HUES48 (cell line): Measurements from ENCODE around the gene GAPDH.
"Not testable (repeated sequence)": the region's sequence is repeated elsewhere in the genome, so short reads cannot be mapped to it uniquely, and the experiment has no call there.

Source experiments
- H3K27ac ChIP-seq: one replicate; pipeline ENCODE4 v1.7.0; 2013; ENCODE audit warnings: low read depth, low read length, inconsistent platforms
- H3K27me3 ChIP-seq: 2 replicates; pipeline ENCODE4 v1.6.1; 2013; ENCODE audit warnings: mild to moderate bottlenecking, low read length; ENCODE audit not compliant: control insufficient read depth, insufficient read depth
- H3K36me3 ChIP-seq: 2 replicates; pipeline ENCODE4 v1.6.1; 2013; ENCODE audit warnings: low read length; ENCODE audit not compliant: control insufficient read depth, insufficient read depth
- H3K4me1 ChIP-seq: 2 replicates; pipeline ENCODE4 v1.6.1; 2013; ENCODE audit warnings: mild to moderate bottlenecking, low read length; ENCODE audit not compliant: control insufficient read depth, insufficient read depth
- H3K4me3 ChIP-seq: 2 replicates; pipeline ENCODE4 v1.5.1; 2013; ENCODE audit warnings: mild to moderate bottlenecking, low read depth, low read length
- H3K9ac ChIP-seq: 2 replicates; pipeline ENCODE4 v1.6.1; 2013; ENCODE audit warnings: mild to moderate bottlenecking, low read depth, low read length, moderate library complexity
- H3K9me3 ChIP-seq: 2 replicates; pipeline ENCODE4 v1.6.1; 2013; ENCODE audit warnings: low read length; ENCODE audit not compliant: control insufficient read depth, insufficient read depth

The GAPDH gene

GRCh38 chr12:6569786-6570185, 35.5 kb downstream of the GAPDH start:
- Histone ChIP-seq H3K4me3 (no peak overlapping the region), H3K27ac (peak overlapping the region; percentile 35), H3K27me3 (no peaks in the 10 kb centered on the region), H3K36me3 (peaks cover 78% of the 10 kb centered on the region), H3K4me1 (no peaks in the 10 kb centered on the region), H3K9me3 (no peaks in the 10 kb centered on the region), H3K9ac (no peak overlapping the region)

GRCh38 chr12:6570264-6570887, 36.1 kb downstream of the GAPDH start:
- no peaks in the 10 kb centered on the region for H3K9me3 ChIP-seq
- no peaks in the 10 kb centered on the region for H3K27me3 ChIP-seq
- peak overlapping the region; percentile 35 for H3K27ac ChIP-seq
- H3K4me3 ChIP-seq, result no peak overlapping the region
- H3K36me3 ChIP-seq, result peaks cover 78% of the 10 kb centered on the region
- no peak overlapping the region for H3K9ac ChIP-seq
- no peaks in the 10 kb centered on the region for H3K4me1 ChIP-seq

DNA sequence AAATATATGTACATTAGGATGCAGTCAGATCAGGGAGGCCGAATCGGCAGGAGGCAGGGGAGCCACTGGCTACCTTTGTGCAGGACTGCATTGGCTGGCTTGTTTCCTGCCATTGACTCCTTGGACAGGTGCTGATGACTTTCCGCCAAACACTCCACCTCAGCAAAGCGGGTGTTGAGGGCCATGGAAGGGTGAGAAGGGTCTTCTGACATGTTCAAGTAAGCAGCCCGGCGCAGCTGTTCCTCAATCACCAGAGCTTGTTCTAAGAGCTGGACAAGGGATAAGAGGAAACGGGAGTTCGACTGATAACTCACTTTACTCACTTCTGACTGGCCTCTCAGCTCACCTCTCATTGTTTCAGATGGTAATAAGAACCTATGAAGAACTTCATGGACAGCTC, 38.7 kb downstream of the GAPDH start:
- H3K9me3 ChIP-seq, result no peaks in the 10 kb centered on the region
- no peak overlapping the region for H3K27ac ChIP-seq
- no peak overlapping the region for H3K9ac ChIP-seq
- H3K4me3 ChIP-seq, result no peak overlapping the region
- H3K27me3 ChIP-seq, result no peaks in the 10 kb centered on the region
- no peaks in the 10 kb centered on the region for H3K4me1 ChIP-seq
- H3K36me3 ChIP-seq, result peaks cover 86% of the 10 kb centered on the region

GRCh38 chr12:6574576-6575295, 40.4 kb downstream of the GAPDH start:
- H3K27ac ChIP-seq, result no peak overlapping the region
- H3K9ac ChIP-seq, result no peak overlapping the region
- no peaks in the 10 kb centered on the region for H3K27me3 ChIP-seq
- H3K4me1 ChIP-seq, result no peaks in the 10 kb centered on the region
- H3K36me3 ChIP-seq, result peaks cover 91% of the 10 kb centered on the region
- no peaks in the 10 kb centered on the region for H3K9me3 ChIP-seq
- H3K4me3 ChIP-seq, result no peak overlapping the region

DNA sequence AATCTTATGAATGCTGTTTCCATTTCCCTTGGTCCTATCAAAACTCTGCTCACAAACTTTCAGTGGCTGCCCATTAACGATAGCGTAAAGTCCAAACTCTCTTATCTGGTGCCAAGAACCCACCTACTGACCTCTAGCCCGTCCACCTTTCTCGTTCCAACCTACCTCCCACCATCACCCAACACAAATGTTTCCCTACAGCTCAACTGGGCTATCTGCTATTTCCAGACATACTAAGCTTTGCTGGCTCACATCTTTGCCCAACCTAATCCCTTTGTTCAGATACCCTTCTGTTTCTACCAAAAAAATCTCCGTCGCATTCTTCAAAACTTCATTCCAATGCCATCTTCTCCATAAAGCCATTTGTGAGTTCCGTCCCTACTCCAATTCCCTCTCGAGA, 41.3 kb downstream of the GAPDH start:
- H3K9ac ChIP-seq, result no peak overlapping the region
- no peak overlapping the region for H3K4me3 ChIP-seq
- no peaks in the 10 kb centered on the region for H3K27me3 ChIP-seq
- peaks cover 89% of the 10 kb centered on the region for H3K36me3 ChIP-seq
- H3K4me1 ChIP-seq, result no peaks in the 10 kb centered on the region
- H3K9me3 ChIP-seq, result no peaks in the 10 kb centered on the region
- H3K27ac ChIP-seq, result no peak overlapping the region

- Histone ChIP-seq H3K27me3 (no peaks in the 10 kb centered on the region), H3K9ac (no peak overlapping the region), H3K36me3 (peaks cover 85% of the 10 kb centered on the region), H3K4me3 (no peak overlapping the region), H3K27ac (no peak overlapping the region), H3K4me1 (no peaks in the 10 kb centered on the region), H3K9me3 (no peaks in the 10 kb centered on the region)
Observed at GRCh38 chr12:6582196-6582595, 47.9 kb downstream of the GAPDH start.

DNA sequence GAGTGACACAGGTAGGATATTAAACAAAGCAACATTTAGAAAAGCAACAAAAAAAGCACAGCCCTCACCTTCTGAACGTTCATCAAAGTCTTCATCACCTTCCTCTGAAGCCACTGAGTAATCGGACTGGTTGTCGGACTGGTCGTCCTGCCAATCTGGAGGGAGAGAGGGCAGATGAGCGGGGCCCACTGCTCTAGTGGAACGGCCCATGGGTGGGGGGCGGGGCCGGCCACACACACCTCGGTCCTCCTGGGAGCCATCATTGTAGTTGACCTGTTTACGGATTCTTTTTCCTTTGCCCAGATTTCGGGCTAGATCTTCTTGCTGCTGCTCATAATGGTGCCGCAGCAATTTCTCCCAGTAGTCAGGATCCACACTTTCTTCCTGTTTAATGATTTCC, 48.6 kb downstream of the GAPDH start:
- Histone ChIP-seq H3K27me3 (no peaks in the 10 kb centered on the region), H3K36me3 (peaks cover 85% of the 10 kb centered on the region), H3K27ac (no peak overlapping the region), H3K4me3 (no peak overlapping the region), H3K9me3 (no peaks in the 10 kb centered on the region), H3K4me1 (no peaks in the 10 kb centered on the region), H3K9ac (no peak overlapping the region)

DNA sequence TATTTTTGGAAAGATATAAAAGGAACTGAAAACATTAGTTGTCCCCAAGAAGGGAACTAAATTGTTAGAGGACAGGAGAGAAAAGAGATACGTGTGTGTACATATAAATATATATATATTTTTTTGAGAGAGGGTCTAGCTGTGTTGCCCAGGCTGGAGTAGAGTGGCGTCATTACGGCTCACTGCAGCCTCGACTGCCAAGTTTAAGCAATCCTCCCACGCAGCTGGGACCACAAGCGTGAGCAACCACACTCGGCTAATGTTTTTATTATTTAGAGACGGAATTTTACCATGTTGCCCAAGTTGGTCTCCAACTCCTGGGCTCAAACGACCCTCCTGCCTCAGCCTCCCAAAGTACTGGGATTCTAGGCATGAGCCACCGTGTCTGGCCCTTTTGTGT, 50.0 kb downstream of the GAPDH start:
- H3K4me1 ChIP-seq, result no peaks in the 10 kb centered on the region
- no peak overlapping the region for H3K4me3 ChIP-seq
- H3K27ac ChIP-seq, result no peak overlapping the region
- H3K27me3 ChIP-seq, result no peaks in the 10 kb centered on the region
- no peaks in the 10 kb centered on the region for H3K9me3 ChIP-seq
- no peak overlapping the region for H3K9ac ChIP-seq
- peaks cover 86% of the 10 kb centered on the region for H3K36me3 ChIP-seq

- not testable (repeated sequence) for H3K27ac ChIP-seq, H3K27me3 ChIP-seq, H3K4me3 ChIP-seq, H3K4me1 ChIP-seq, H3K9me3 ChIP-seq, H3K9ac ChIP-seq
- H3K36me3 ChIP-seq, result peaks cover 91% of the 10 kb centered on the region
Observed at GRCh38 chr12:6586569-6586968, 52.3 kb downstream of the GAPDH start.
